Heart right ventricle (tissue), 16 donors: ENCODE results near the gene EDN2. TPM values are rescaled to one million over a fixed set of nuclear protein-coding genes. Genes with fewer than 3 reads are reported as not detected.

Source experiments
- ATAC-seq, 8 donors: fragments of 200-7000 bp; cut with Tn5 transposase; one replicate each; pipeline ENCODE4 v1.9.1; 2020; ENCODE audit warnings: mild to moderate bottlenecking in 8 of 8, moderate library complexity in 8 of 8, moderate number of reproducible peaks in 1 of 8
- DNase-seq, 2 donors: peaks; one replicate each; pipeline ENCODE4 v3.0.0-alpha.2; 2020
- H3K27ac ChIP-seq, 10 donors: fragments of 200-600 bp; sonication (generic) in 2 of 10; one replicate each; pipeline versions ENCODE4 v1.5.0 to v1.8.0; 2020 to 2022; ENCODE audit warnings: mild to moderate bottlenecking in 3 of 10
- H3K27me3 ChIP-seq, 7 donors: fragments of 200-600 bp; one replicate each; pipeline ENCODE4 v1.8.0; 2021 to 2022; ENCODE audit warnings: mild to moderate bottlenecking in 2 of 7
- H3K36me3 ChIP-seq, 9 donors: fragments of 200-600 bp; sonication (generic) in 1 of 9; one replicate each; pipeline versions ENCODE4 v1.5.0 to v1.8.0; 2020 to 2022; ENCODE audit warnings: mild to moderate bottlenecking in 2 of 9
- H3K4me1 ChIP-seq, 9 donors: fragments of 200-600 bp; sonication (generic) in 1 of 9; one replicate each; pipeline versions ENCODE4 v1.5.0 to v1.8.0; 2020 to 2022; ENCODE audit warnings: mild to moderate bottlenecking in 4 of 9
- H3K4me3 ChIP-seq, 10 donors: fragments of 200-600 bp; sonication (generic) in 2 of 10; one replicate each; pipeline versions ENCODE4 v1.5.0 to v1.8.0; 2020 to 2022; ENCODE audit warnings: mild to moderate bottlenecking in 7 of 10, moderate library complexity in 2 of 10
- H3K9me3 ChIP-seq, 11 donors: fragments of 200-600 bp in 10 of 11; sonication (generic) in 2 of 11; one replicate each; pipeline versions ENCODE4 v1.5.0 to v1.8.0; 2013 to 2022; ENCODE audit warnings: mild to moderate bottlenecking in 2 of 11, control low read depth in 1 of 11, moderate library complexity in 1 of 11
- WGBS, 2 donors: extraction: QIAGEN DNeasy Blood & Tissue Kit; methylation state at CpG; one replicate each; pipeline ENCODE4 v1.1.7; 2013; ENCODE audit warnings: inconsistent platforms in 1 of 2; 5-methylcytosine and 5-hydroxymethylcytosine counted together
- intact Hi-C, 10 donors: fragments of 100-400 bp; cut with DNase I; formaldehyde crosslinking; loops; one replicate each; pipeline versions ENCODE4 v1.11.1 to v1.14.2; 2022
- polyA plus RNA-seq, 2 donors: library from polyadenylated mRNA; stranded (reverse); fragments of 200-250 nt; gene quantifications; one replicate each; pipeline ENCODE4 v1.2.3, GENCODE V29; 2013
- total RNA-seq, 10 donors: library from RNA; stranded (reverse); fragmentation: NEBNext Ultra II Directional in 3 of 10; extraction: Animal tissue kit (Norgen Biotek cat#: 25700) in 3 of 10; gene quantifications; one replicate each; pipeline versions ENCODE4 v1.2.1 to v1.2.4, GENCODE V29; 2021 to 2023
- TF ChIP-seq, protein P1 (sequence below), 9 donors: fragments of 200-600 bp; sonication (generic) in 2 of 9; IDR thresholded peaks; one replicate each; pipeline versions ENCODE4 v1.5.0 to v1.8.0; 2021 to 2022; ENCODE audit warnings: antibody characterized with exemption in 9 of 9, mild to moderate bottlenecking in 5 of 9, moderate library complexity in 1 of 9
- donor health status: Arrhythmogenic right ventricular cardiomyopathy.
- donor health status: ischemic (EF 13 %, LVEDD 7.1; RV severe dilation, severe dysfunction).
- donor health status: healthy with polysubstance abuse.
- donor health status: DM: no; HTN: yes; CAD: no.
- donor health status: DM: no; HTN: no; CAD: no.
- donor health status: ischemic (EF 25% LVEDD 6.9; RV normal size, moderate dysfunction).
- donor health status: ischemic (EF 25% LVEDD 5.7; RV mildly dilated, moderate dysfunction).
- donor health status: healthy.
- donor health status: DM: yes; HTN: yes; CAD: no.
- donor health status: Ischemic cardiomyopathy.
- donor health status: ischemic (EF 35%, LVEDD 5.7; RV mildly dilated, moderate dysfunction).
- donor health status: nonischemic (EF 11% LVEDD 7.7; RV severe dilation, severe dysfunction).
- donor health status: DM: yes; HTN: yes; CAD: no.
- donor health status: PGD.
- donor health status: ischemic (EF 29% LVEDD 5.4; RV normal size, mild dysfunction).
- donor health status: nonischemic (EF 23%, LVEDD 6.1; RV moderate dilation, normal function).

Gene EDN2
- total and polyA plus RNA-seq, 12 donors: 0.30 to 8.5 (median 1.0) TPM; not detected in 5

DNA sequence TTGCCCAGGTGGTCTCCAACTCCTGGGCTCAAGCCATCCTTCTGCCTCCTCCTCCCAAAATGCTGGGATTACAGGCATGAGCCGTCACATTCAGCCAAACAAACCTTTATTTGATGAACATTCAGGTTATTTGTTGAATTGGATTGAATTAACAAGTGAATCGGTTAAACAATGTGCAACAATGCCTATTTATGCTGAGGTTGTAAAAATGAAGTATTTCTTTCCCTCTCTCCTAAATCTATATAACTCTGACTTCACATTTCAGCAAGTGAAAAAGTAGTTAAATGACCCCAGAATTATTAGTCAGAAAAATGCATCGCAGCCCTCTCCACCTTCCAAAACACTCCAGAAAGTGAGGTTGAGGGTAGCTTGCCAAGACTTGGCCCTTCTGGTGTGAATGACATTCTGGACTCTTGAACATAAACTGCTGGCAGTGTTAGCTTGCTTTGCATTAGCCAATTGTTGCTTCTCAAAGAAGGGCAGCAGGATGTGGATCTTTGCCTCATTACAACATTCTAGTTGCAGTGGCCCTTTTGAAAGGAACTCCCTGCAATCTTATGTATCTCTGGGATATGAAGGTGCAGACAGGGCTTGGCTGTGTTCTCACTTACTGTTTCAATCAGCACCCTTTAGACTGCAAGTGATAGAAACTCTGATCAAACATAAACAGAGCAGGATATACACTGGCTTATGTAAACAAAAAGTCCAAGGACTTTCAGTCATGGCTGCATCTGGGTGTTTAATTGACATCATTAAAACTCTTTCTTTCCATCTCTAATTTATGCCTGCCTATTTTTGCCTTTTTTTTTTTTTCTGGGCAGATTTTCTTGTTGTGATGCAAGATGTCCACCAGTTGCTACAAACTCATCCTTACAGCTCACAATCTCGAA is 22.4 kb downstream of the EDN2 start:
- H3K9me3 ChIP-seq: no peaks in the 10 kb centered on the region
- TF ChIP-seq, protein P1, sequence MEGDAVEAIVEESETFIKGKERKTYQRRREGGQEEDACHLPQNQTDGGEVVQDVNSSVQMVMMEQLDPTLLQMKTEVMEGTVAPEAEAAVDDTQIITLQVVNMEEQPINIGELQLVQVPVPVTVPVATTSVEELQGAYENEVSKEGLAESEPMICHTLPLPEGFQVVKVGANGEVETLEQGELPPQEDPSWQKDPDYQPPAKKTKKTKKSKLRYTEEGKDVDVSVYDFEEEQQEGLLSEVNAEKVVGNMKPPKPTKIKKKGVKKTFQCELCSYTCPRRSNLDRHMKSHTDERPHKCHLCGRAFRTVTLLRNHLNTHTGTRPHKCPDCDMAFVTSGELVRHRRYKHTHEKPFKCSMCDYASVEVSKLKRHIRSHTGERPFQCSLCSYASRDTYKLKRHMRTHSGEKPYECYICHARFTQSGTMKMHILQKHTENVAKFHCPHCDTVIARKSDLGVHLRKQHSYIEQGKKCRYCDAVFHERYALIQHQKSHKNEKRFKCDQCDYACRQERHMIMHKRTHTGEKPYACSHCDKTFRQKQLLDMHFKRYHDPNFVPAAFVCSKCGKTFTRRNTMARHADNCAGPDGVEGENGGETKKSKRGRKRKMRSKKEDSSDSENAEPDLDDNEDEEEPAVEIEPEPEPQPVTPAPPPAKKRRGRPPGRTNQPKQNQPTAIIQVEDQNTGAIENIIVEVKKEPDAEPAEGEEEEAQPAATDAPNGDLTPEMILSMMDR (IDR thresholded peaks at IDR 0.05): no peak
- ATAC-seq (no peak), DNase-seq (no peak)
- whole genome bisulfite sequencing, 2 donors: 53 to 64% methylated on average over 4 of the region's 4 CpGs
- no peaks in the 10 kb centered on the region for H3K36me3 ChIP-seq
- H3K27me3 ChIP-seq: no peaks in the 10 kb centered on the region
- peaks cover 0 to 8% (median 3%) of the 10 kb centered on the region in 9 donors for H3K4me1 ChIP-seq
- H3K4me3 ChIP-seq: no peak overlapping the region
- no peak overlapping the region for H3K27ac ChIP-seq
- intact Hi-C loops: no loop called here

DNA sequence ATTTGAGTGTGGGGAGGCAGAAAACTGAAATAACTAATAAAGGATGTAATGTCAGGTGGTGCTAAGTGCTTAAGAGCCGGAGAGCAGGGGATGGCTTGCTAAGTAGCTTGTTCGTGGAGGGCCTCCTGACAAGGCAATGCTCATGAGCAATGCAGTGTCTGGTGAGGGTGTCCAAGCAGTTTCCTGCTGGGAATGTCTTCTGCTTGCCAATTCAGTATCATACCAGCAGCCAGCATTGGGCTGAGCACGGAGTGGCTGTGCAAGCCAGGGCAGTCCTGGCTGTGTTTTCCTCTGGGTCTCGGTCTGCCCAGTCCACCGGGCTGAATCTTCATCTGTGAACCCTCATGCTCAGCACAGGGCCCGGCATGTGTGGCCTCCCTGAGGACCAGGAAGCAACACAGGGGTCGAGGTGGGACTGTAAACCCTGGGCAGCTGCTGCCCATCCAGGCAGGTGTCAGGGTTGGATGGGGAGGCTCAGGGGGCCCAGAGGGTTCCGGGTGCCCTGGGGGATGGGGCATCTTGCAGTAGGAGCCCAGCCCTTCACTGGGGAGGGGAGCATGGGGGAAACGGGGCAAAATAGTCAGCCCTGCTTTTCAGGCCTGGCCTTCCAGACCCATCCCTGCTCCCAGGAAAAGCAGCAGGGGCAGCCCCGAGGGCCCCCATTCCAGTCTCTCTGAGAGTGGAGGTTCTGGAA is 27.5 kb downstream of the EDN2 start:
- intact Hi-C loops: no loop called here
- peak; percentile 18 to 64 (median 42) for ATAC-seq
- WGBS, 2 donors: 64 to 73% methylated on average over 10 of the region's 10 CpGs

DNA sequence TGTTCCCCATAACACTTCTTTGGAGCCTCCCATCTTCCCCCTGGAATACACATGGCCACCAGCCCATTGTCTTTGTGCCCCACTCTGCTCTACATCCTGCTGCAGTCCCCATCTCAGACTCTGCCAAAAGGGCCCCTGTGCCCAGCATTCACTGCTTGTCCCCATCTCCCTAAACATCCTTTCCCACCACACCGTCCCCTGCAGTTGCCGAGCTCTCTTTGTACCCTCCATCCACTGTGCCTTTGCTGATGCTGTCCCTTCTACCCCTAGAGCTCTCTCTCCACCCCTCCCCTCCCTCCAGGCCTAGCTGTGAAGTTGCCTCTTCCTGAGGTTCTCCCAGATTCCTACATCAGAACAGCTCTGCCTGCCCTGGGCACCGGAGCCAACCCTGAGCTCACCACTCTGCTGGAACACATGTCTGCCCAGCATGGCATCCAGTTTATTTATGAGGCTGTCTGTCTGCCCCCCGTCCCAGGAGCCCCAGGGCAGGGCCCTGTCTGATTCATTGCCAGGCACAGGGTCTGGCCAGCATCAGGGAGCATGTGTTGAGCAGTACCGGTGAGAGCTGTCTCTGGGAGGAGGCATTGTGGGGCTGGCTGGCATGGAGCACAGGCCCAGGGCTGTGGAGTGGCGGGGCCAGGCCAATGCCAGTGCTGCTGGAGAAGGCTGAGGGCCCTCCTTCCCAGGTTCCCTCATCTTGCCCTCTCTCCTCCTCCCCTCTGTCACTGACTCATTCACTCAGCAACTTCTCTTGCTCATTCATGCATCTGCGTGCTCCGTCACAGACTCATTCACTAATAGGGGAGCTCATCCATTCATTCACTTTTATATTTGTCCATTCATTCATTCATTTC is 28.8 kb downstream of the EDN2 start:
- ATAC-seq: peak; percentile 87 to 96 (median 93)
- TF ChIP-seq, protein P1 (IDR thresholded peaks at IDR 0.05): no peak
- peak overlapping the region in 7 of 10 donors; percentile 11 to 68 (median 59) for H3K27ac ChIP-seq
- DNase-seq: peak; percentile 69 to 85
- no peaks in the 10 kb centered on the region for H3K36me3 ChIP-seq
- no peaks in the 10 kb centered on the region for H3K9me3 ChIP-seq
- H3K4me1 ChIP-seq: peaks cover 0 to 39% (median 23%) of the 10 kb centered on the region in 9 donors
- 51 to 67% methylated on average over 8 of the region's 8 CpGs for WGBS, 2 donors
- H3K27me3 ChIP-seq: no peaks in the 10 kb centered on the region
- intact Hi-C loops: no loop called here
- H3K4me3 ChIP-seq: no peak overlapping the region

More for the DNA sequence above, 27.5 kb downstream of the EDN2 start:
- no peaks in the 10 kb centered on the region for H3K9me3 ChIP-seq
- peaks cover 0 to 39% (median 23%) of the 10 kb centered on the region in 9 donors for H3K4me1 ChIP-seq
- H3K27ac ChIP-seq: peak overlapping the region in 6 of 10 donors; percentile 48 to 68 (median 53)
- no peaks in the 10 kb centered on the region for H3K27me3 ChIP-seq
- H3K4me3 ChIP-seq: no peak overlapping the region
- no peak for DNase-seq
- TF ChIP-seq, protein P1 (IDR thresholded peaks at IDR 0.05): no peak
- no peaks in the 10 kb centered on the region for H3K36me3 ChIP-seq

DNA sequence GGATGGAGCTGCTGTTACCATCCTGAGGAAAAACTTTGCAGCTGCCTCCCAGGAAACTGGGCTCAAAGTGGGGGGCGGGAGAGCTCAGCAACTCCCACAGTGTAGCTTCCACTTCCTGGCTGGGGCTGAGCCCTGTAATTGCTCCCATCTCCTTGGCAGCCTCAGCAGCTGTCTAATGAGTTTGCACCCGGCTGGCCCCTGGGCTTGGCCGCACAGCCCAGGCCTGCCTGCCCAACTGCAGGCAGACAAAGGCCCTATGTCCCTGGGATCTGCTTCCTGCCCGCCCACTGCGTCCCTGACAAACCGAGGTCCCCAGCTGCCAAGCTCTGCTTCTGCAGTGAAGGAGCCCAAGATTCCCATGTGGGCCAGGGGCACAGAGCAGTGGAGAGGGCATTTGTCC is 30.1 kb downstream of the EDN2 start:
- DNase-seq (peak in 1 of 2 donors; percentile 31), ATAC-seq (peak; percentile 9 to 44 (median 17))
- Histone ChIP-seq H3K27me3 (no peaks in the 10 kb centered on the region), H3K4me1 (peaks cover 0 to 49% (median 23%) of the 10 kb centered on the region in 9 donors), H3K4me3 (no peak overlapping the region), H3K36me3 (no peaks in the 10 kb centered on the region), H3K9me3 (no peaks in the 10 kb centered on the region), H3K27ac (peak overlapping the region in 2 of 10 donors; percentile 4 to 43)
- intact Hi-C loops: no loop called here
- WGBS, 2 donors: 44 to 52% methylated on average over 6 of the region's 6 CpGs
- TF ChIP-seq, protein P1 (IDR thresholded peaks at IDR 0.05): no peak
